HL-60 (cell line): ENCODE data around the gene CHTF18. TPM values are rescaled to one million over a fixed set of nuclear protein-coding genes. Genes with fewer than 3 reads are reported as not detected.

ENCODE experiments used
- microRNA-seq: library from miRNA; unstranded; fragments of <30 nt; microRNA quantifications from one replicate; pipeline ENCODE4, GENCODE V29; 2018

CHTF18 gene

Small RNAs within 50 kb of the gene (microRNA-seq; reads per million reads assigned to microRNA genes)
- gene MIR662: not detected
